ENCODE data around the gene PLCB4.

PLCB4 gene

DNA sequence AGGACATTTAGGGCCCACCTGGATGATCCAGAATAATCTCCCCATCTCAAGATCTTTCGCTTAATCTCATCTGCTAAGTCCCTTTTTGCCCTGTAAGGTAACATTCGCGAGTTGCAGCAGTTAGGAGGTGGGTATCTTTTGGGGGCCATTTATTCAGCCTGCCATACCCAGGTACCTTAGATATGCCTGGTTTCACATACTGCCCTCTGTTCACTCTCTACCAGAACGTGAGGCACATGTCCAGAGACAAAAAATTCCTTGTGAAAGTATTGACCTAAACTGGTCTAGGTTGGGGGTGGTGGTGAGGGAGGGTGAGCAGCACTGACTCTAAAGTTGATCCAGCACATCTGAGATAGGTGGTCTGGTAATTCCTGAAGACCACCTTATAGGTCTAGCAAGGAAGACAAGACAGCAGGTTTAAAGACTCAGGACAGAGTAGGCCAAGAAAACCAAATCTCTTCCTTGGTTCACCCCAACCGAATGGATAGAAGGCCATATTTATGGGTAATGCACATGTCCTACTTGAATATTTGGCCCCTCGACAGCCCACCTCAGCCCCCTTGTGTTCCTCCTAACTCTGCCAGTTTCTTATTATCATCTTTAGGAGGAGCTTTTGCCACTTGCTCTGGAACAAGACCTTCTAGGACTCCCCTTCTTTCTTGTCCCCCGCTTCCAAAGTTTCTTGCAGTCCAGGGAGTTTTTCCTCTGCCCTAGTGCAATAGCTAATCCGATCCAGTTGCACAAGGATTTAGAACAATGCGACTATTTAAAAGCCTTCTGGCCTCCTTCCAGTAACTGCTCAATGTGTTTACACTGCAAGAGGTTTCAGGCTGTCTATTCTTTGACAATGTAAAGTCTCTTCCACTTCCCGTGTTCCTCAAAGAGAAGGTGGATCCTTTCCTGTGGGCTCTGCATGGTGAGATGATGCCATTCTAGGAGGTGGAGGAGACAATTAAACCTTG is 232.5 kb downstream of the PLCB4 start:
- Histone ChIP-seq H3K4ac (ENCODE audit: low read depth, low read length) (no peak overlapping the region), H3K9ac (ENCODE audit: low read length) (no peak overlapping the region), H3K4me2 (ENCODE audit: low read length) (no peak overlapping the region), H3K18ac (ENCODE audit: low read length) (no peak overlapping the region), H4K91ac (ENCODE audit: low read depth, low read length) (no peak overlapping the region), H3K79me1 (ENCODE audit: low read length) (no peaks in the 10 kb centered on the region), H3K79me2 (ENCODE audit: control insufficient read depth, insufficient read depth, low read length, poor library complexity) (no peaks in the 10 kb centered on the region), H3K14ac (ENCODE audit: low read length) (no peak overlapping the region), H3K27me3 (ENCODE audit: insufficient read depth, low read length) (no peaks in the 10 kb centered on the region), H2BK120ac (ENCODE audit: insufficient read depth, low read length, poor library complexity) (no peak overlapping the region), H3K27ac (ENCODE audit: low read depth, low read length) (no peak overlapping the region), H2BK5ac (ENCODE audit: low read depth, low read length, poor library complexity) (no peak overlapping the region), H3K23ac (ENCODE audit: low read length) (no peak overlapping the region), H2AFZ (ENCODE audit: insufficient read depth, low read length, poor library complexity) (no peak overlapping the region), H3K36me3 (ENCODE audit: control insufficient read depth in 1 of 2, insufficient read depth in 2 of 2, low read length in 2 of 2) (no peaks in the 10 kb centered on the region), H3K4me3 (ENCODE audit: low read depth, low read length) (no peak overlapping the region), H2BK12ac (ENCODE audit: low read length) (no peak overlapping the region), H3K4me1 (ENCODE audit: control insufficient read depth in 1 of 2, insufficient read depth in 2 of 2, low read length in 2 of 2) (no peaks in the 10 kb centered on the region), H4K8ac (ENCODE audit: low read depth, low read length) (no peak overlapping the region), H2AK5ac (ENCODE audit: low read length) (no peak overlapping the region), H4K12ac (ENCODE audit: low read depth, low read length) (no peak overlapping the region), H3K9me3 (ENCODE audit: insufficient read depth, low read depth, low read length) (no peaks in the 10 kb centered on the region)
- no CpG with 5 or more reads among the region's 10 CpGs for WGBS (ENCODE audit: extremely low coverage, insufficient coverage, insufficient read length)
- no peak for DNase-seq

- Histone ChIP-seq H3K4me2 (ENCODE audit: low read length) (no peak overlapping the region), H2BK120ac (ENCODE audit: insufficient read depth, low read length, poor library complexity) (no peak overlapping the region), H3K23ac (ENCODE audit: low read length) (no peak overlapping the region), H3K4me1 (ENCODE audit: control insufficient read depth in 1 of 2, insufficient read depth in 2 of 2, low read length in 2 of 2) (peaks cover 0 to 2% of the 10 kb centered on the region in 2 experiments), H4K12ac (ENCODE audit: low read depth, low read length) (no peak overlapping the region), H2BK12ac (ENCODE audit: low read length) (no peak overlapping the region), H4K91ac (ENCODE audit: low read depth, low read length) (no peak overlapping the region), H2AFZ (ENCODE audit: insufficient read depth, low read length, poor library complexity) (no peak overlapping the region), H3K4ac (ENCODE audit: low read depth, low read length) (no peak overlapping the region), H3K27me3 (ENCODE audit: insufficient read depth, low read length) (no peaks in the 10 kb centered on the region), H2AK5ac (ENCODE audit: low read length) (no peak overlapping the region), H4K8ac (ENCODE audit: low read depth, low read length) (no peak overlapping the region), H3K9me3 (ENCODE audit: insufficient read depth, low read depth, low read length) (no peaks in the 10 kb centered on the region), H3K79me2 (ENCODE audit: control insufficient read depth, insufficient read depth, low read length, poor library complexity) (no peaks in the 10 kb centered on the region), H3K36me3 (ENCODE audit: control insufficient read depth in 1 of 2, insufficient read depth in 2 of 2, low read length in 2 of 2) (no peaks in the 10 kb centered on the region), H2BK5ac (ENCODE audit: low read depth, low read length, poor library complexity) (no peak overlapping the region), H3K18ac (ENCODE audit: low read length) (no peak overlapping the region), H3K4me3 (ENCODE audit: low read depth, low read length) (no peak overlapping the region), H3K14ac (ENCODE audit: low read length) (no peak overlapping the region), H3K9ac (ENCODE audit: low read length) (no peak overlapping the region), H3K79me1 (ENCODE audit: low read length) (no peaks in the 10 kb centered on the region), H3K27ac (ENCODE audit: low read depth, low read length) (no peak overlapping the region)
- DNase-seq = no peak
- WGBS (ENCODE audit: extremely low coverage, insufficient coverage, insufficient read length) = no CpG with 5 or more reads among the region's 1 CpG
Observed at GRCh38 chr20:9302091-9302462, 233.2 kb downstream of the PLCB4 start.

GRCh38 chr20:9306521-9306920 is 237.6 kb downstream of the PLCB4 start:
- Histone ChIP-seq H3K36me3 (ENCODE audit: control insufficient read depth in 1 of 2, insufficient read depth in 2 of 2, low read length in 2 of 2) (no peaks in the 10 kb centered on the region), H3K4me3 (ENCODE audit: low read depth, low read length) (no peak overlapping the region), H4K8ac (ENCODE audit: low read depth, low read length) (no peak overlapping the region), H4K12ac (ENCODE audit: low read depth, low read length) (no peak overlapping the region), H3K4me1 (ENCODE audit: control insufficient read depth in 1 of 2, insufficient read depth in 2 of 2, low read length in 2 of 2) (peaks cover 0 to 3% of the 10 kb centered on the region in 2 experiments), H2AK5ac (ENCODE audit: low read length) (no peak overlapping the region), H3K27me3 (ENCODE audit: insufficient read depth, low read length) (no peaks in the 10 kb centered on the region), H3K18ac (ENCODE audit: low read length) (no peak overlapping the region), H3K79me1 (ENCODE audit: low read length) (no peaks in the 10 kb centered on the region), H2AFZ (ENCODE audit: insufficient read depth, low read length, poor library complexity) (no peak overlapping the region), H4K91ac (ENCODE audit: low read depth, low read length) (no peak overlapping the region), H3K27ac (ENCODE audit: low read depth, low read length) (no peak overlapping the region), H3K4me2 (ENCODE audit: low read length) (no peak overlapping the region), H3K79me2 (ENCODE audit: control insufficient read depth, insufficient read depth, low read length, poor library complexity) (no peaks in the 10 kb centered on the region), H3K9me3 (ENCODE audit: insufficient read depth, low read depth, low read length) (no peaks in the 10 kb centered on the region), H2BK12ac (ENCODE audit: low read length) (no peak overlapping the region), H3K14ac (ENCODE audit: low read length) (no peak overlapping the region), H3K4ac (ENCODE audit: low read depth, low read length) (no peak overlapping the region), H3K9ac (ENCODE audit: low read length) (no peak overlapping the region), H2BK120ac (ENCODE audit: insufficient read depth, low read length, poor library complexity) (no peak overlapping the region), H2BK5ac (ENCODE audit: low read depth, low read length, poor library complexity) (no peak overlapping the region), H3K23ac (ENCODE audit: low read length) (no peak overlapping the region)
- peak in 1 of 2 donors; percentile 7 for DNase-seq
- WGBS (ENCODE audit: extremely low coverage, insufficient coverage, insufficient read length) = no CpG with 5 or more reads among the region's 1 CpG

DNA sequence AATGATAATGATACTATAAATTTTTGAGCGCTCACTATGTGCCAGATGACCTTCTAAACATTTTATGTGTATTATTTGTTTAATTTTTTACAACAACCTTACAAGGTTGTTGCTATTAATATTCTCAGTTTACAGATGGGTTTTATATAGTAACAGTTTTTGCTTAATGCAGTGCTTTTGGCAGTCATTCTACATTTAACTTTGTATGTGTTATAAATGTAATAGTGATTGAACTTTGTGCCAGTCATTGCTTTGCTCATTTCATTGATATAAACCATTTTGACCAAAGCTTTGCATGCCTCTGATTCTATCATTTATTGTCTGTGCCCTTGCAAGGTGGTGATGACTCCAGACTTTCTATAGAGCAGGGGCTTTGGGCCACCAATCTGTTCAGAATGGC is 239.2 kb downstream of the PLCB4 start:
- Histone ChIP-seq H3K27me3 (ENCODE audit: insufficient read depth, low read length) (no peaks in the 10 kb centered on the region), H3K27ac (ENCODE audit: low read depth, low read length) (no peak overlapping the region), H4K12ac (ENCODE audit: low read depth, low read length) (no peak overlapping the region), H3K9me3 (ENCODE audit: insufficient read depth, low read depth, low read length) (no peaks in the 10 kb centered on the region), H2AK5ac (ENCODE audit: low read length) (no peak overlapping the region), H3K4me2 (ENCODE audit: low read length) (no peak overlapping the region), H3K79me1 (ENCODE audit: low read length) (no peaks in the 10 kb centered on the region), H2BK5ac (ENCODE audit: low read depth, low read length, poor library complexity) (no peak overlapping the region), H4K8ac (ENCODE audit: low read depth, low read length) (no peak overlapping the region), H3K14ac (ENCODE audit: low read length) (no peak overlapping the region), H3K4me1 (ENCODE audit: control insufficient read depth in 1 of 2, insufficient read depth in 2 of 2, low read length in 2 of 2) (peaks cover 2 to 8% of the 10 kb centered on the region in 2 experiments), H3K4ac (ENCODE audit: low read depth, low read length) (no peak overlapping the region), H2AFZ (ENCODE audit: insufficient read depth, low read length, poor library complexity) (no peak overlapping the region), H3K36me3 (ENCODE audit: control insufficient read depth in 1 of 2, insufficient read depth in 2 of 2, low read length in 2 of 2) (no peaks in the 10 kb centered on the region), H3K23ac (ENCODE audit: low read length) (no peak overlapping the region), H3K9ac (ENCODE audit: low read length) (no peak overlapping the region), H3K79me2 (ENCODE audit: control insufficient read depth, insufficient read depth, low read length, poor library complexity) (no peaks in the 10 kb centered on the region), H3K4me3 (ENCODE audit: low read depth, low read length) (no peak overlapping the region), H4K91ac (ENCODE audit: low read depth, low read length) (no peak overlapping the region), H2BK120ac (ENCODE audit: insufficient read depth, low read length, poor library complexity) (no peak overlapping the region), H3K18ac (ENCODE audit: low read length) (no peak overlapping the region), H2BK12ac (ENCODE audit: low read length) (no peak overlapping the region)
- no peak for DNase-seq
- no CpG with 5 or more reads among the region's 1 CpG for WGBS (ENCODE audit: extremely low coverage, insufficient coverage, insufficient read length)
